ENCODE data around the gene PPP4R2. TPM values are rescaled to one million over a fixed set of nuclear protein-coding genes. Genes with fewer than 3 reads are reported as not detected.

PPP4R2 gene
- total and polyA plus RNA-seq, 10 of the 15 experiments (the other 5 are each of a cell fraction or from before 2014, with no cell fraction given) = 16.7 to 83.4 (median 38.9) TPM

GRCh38 chr3:73114711-73115110 lies 118.1 kb downstream of the PPP4R2 start (continued):
- no peak for TF ChIP-seq ZBTB11 (CRISPR knock-in tag; IDR thresholded peaks at IDR 0.05)
- no peak for TF ChIP-seq PML (IDR thresholded peaks at IDR 0.05; ENCODE audit: low read length)
- TF ChIP-seq, protein P1, sequence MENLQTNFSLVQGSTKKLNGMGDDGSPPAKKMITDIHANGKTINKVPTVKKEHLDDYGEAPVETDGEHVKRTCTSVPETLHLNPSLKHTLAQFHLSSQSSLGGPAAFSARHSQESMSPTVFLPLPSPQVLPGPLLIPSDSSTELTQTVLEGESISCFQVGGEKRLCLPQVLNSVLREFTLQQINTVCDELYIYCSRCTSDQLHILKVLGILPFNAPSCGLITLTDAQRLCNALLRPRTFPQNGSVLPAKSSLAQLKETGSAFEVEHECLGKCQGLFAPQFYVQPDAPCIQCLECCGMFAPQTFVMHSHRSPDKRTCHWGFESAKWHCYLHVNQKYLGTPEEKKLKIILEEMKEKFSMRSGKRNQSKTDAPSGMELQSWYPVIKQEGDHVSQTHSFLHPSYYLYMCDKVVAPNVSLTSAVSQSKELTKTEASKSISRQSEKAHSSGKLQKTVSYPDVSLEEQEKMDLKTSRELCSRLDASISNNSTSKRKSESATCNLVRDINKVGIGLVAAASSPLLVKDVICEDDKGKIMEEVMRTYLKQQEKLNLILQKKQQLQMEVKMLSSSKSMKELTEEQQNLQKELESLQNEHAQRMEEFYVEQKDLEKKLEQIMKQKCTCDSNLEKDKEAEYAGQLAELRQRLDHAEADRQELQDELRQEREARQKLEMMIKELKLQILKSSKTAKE (IDR thresholded peaks at IDR 0.05; ENCODE audit: low read depth, poor library complexity, severe bottlenecking) = no peak
- no peak for TF ChIP-seq PRDM15 (CRISPR knock-in tag; IDR thresholded peaks at IDR 0.05)
- TF ChIP-seq CHD4 (IDR thresholded peaks at IDR 0.05) = no peak
- TF ChIP-seq IRF3 (IDR thresholded peaks at IDR 0.05) = no peak
- no peak for TF ChIP-seq YBX1 (IDR thresholded peaks at IDR 0.05)
- no peak for TF ChIP-seq GABPA (IDR thresholded peaks at IDR 0.05; ENCODE audit: low read depth)
- TF ChIP-seq CREM (IDR thresholded peaks at IDR 0.05; ENCODE audit: low read depth) = no peak
- TF ChIP-seq BHLHE40 (IDR thresholded peaks at IDR 0.05; ENCODE audit: borderline replicate concordance in 1 of 2, low read depth in 2 of 2, low read length in 1 of 2) = no peak
- TF ChIP-seq SRF (IDR thresholded peaks at IDR 0.05; ENCODE audit: low read depth in 2 of 2, low read length in 2 of 2) = no peak
- no peak for TF ChIP-seq KLF5 (IDR thresholded peaks at IDR 0.05; ENCODE audit: partially characterized antibody)
